DLD1 (cell line): Measurements from ENCODE around the gene ERBB4.
"Not testable (repeated sequence)": the region's sequence is repeated elsewhere in the genome, so short reads cannot be mapped to it uniquely, and the experiment has no call there.

ENCODE experiments used
- in situ Hi-C: cut with HindIII; loops from 2 replicates; pipeline ENCODE4 v1.10.0; 2017; ENCODE audit warnings: low sequenced_read_pairs

Gene ERBB4

GRCh38 chr2:211755187-211755586 is 783.4 kb downstream of the ERBB4 start:
- in situ Hi-C loops: no loop called here

GRCh38 chr2:211751848-211752247 is 786.8 kb downstream of the ERBB4 start:
- in situ Hi-C loops: no loop called here

GRCh38 chr2:211748339-211748738 is 790.3 kb downstream of the ERBB4 start:
- in situ Hi-C loops: no loop called here

GRCh38 chr2:211745295-211746097 is 793.1 kb downstream of the ERBB4 start:
- in situ Hi-C loops: no loop called here

- in situ Hi-C loops: no loop called here
Observed at GRCh38 chr2:211744379-211744778, 794.2 kb downstream of the ERBB4 start.

- in situ Hi-C loops: no loop called here
Observed at GRCh38 chr2:211741966-211742365, 796.6 kb downstream of the ERBB4 start.

- in situ Hi-C loops: no loop called here
Observed at GRCh38 chr2:211737282-211737681, 801.3 kb downstream of the ERBB4 start.

- in situ Hi-C loops: no loop called here
Observed at GRCh38 chr2:211730215-211730614, 808.4 kb downstream of the ERBB4 start.

- in situ Hi-C loops: no loop called here
Observed at GRCh38 chr2:211729433-211729832, 809.2 kb downstream of the ERBB4 start.

GRCh38 chr2:211724933-211725332 is 813.7 kb downstream of the ERBB4 start:
- in situ Hi-C loops: no loop called here

- in situ Hi-C loops: no loop called here
Observed at GRCh38 chr2:211723398-211723797, 815.2 kb downstream of the ERBB4 start.

- in situ Hi-C loops: no loop called here
Observed at GRCh38 chr2:211722928-211723327, 815.7 kb downstream of the ERBB4 start.

GRCh38 chr2:211721874-211722273 is 816.7 kb downstream of the ERBB4 start:
- in situ Hi-C loops: not testable (repeated sequence)

GRCh38 chr2:211709389-211709788 is 829.2 kb downstream of the ERBB4 start:
- in situ Hi-C loops: no loop called here

GRCh38 chr2:211692689-211693088 is 845.9 kb downstream of the ERBB4 start:
- in situ Hi-C loops: no loop called here

GRCh38 chr2:211690736-211691135 is 847.9 kb downstream of the ERBB4 start:
- in situ Hi-C loops: no loop called here

- in situ Hi-C loops: no loop called here
Observed at GRCh38 chr2:211688196-211688595, 850.4 kb downstream of the ERBB4 start.

GRCh38 chr2:211674715-211675114 is 863.9 kb downstream of the ERBB4 start:
- in situ Hi-C loops: no loop called here

GRCh38 chr2:211673133-211673905 is 865.3 kb downstream of the ERBB4 start:
- in situ Hi-C loops: no loop called here

- in situ Hi-C loops: no loop called here
Observed at GRCh38 chr2:211671977-211672376, 866.6 kb downstream of the ERBB4 start.

- in situ Hi-C loops: no loop called here
Observed at GRCh38 chr2:211665299-211665698, 873.3 kb downstream of the ERBB4 start.

GRCh38 chr2:211664321-211664720 is 874.3 kb downstream of the ERBB4 start:
- in situ Hi-C loops: no loop called here
